ENCODE results near the gene MTERF2.
A peak's percentile ranks its signal among the peaks of the same experiment; 100 is the strongest.

MTERF2 gene

GRCh38 chr12:106987846-106988245 lies 900 bp upstream of the MTERF2 start:
- DNase-seq = no peak

DNA sequence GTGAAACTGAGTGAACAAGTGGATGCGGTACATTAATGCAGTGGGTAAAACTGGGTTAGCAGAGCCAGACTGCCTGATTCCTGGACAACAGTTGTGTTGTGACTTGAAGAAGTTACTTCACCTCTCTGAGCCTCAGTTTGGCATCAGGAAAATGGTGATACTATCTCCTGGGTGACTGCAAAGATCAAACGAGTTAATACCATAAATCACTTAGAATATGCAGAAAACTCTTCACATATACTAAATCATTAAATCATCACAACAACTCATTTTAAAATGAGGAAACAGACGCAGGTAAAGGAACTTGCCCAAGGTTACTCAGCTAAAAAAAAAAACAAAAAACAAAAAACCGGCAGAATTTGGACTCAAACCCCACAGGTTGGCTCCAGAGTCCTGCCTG lies 811 bp downstream of the MTERF2 start:
- DNase-seq = no peak

- no peak for DNase-seq
Observed at GRCh38 chr12:106985479-106985878, 1.5 kb downstream of the MTERF2 start.

GRCh38 chr12:106984588-106985137 lies 2.3 kb downstream of the MTERF2 start:
- no peak for DNase-seq

GRCh38 chr12:106982229-106982628 lies 4.7 kb downstream of the MTERF2 start:
- no peak for DNase-seq

DNA sequence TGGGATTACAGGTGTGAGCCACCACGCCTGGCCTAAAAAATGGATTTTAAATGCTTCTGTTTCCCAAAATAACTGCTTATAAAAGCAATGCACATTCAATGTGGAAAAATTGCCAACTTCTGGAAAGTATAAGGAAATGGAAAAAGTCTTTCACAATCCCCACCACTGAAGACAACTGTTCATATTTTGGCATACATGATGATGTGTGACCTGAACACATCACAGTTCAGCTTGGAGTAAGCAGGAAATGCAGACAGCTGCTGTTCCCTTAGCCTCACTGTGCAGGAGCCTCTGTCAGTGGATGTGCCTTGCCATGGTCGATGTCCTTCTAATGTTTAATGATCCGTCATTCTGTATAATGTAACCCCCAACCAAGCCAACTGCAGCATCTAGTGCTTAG lies 5.2 kb downstream of the MTERF2 start:
- no peak for DNase-seq

- DNase-seq = no peak
Observed at GRCh38 chr12:106980944-106981343, 6.0 kb downstream of the MTERF2 start.

DNA sequence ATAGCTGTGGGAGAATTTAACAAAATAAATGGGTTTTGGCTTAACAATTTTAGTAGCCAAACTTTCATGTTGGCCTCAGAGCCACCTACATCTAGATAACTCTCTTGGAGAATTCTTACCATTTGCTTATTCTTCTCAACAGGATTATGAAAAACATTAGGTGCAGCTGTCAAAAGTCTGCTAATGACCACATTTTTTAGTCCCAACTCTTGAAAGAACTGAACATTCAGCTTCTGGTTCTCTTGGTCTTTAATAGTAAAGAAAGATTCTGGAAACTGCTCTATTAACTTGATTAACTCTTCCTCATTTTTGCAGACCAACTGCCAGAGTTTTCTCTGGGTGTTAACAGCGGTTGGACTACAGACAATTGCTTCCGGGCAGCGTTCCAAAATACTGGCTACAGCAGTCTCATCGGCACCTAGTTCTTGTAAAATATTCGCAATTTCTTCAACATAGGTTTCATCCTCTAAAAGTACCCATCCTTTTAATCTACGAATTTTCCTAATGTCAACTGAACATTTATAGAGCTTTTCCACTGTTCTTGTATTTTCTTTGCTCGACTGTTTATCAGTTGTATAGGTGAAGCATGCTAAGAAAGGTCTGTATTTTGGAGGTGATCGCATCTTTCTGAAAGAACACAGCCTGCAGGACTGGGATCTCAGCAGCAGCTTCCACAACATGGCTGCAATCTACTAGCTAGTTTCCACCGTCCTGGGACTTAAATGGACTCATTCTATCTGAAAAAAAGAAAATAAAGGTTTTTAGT lies 8.7 kb downstream of the MTERF2 start:
- DNase-seq = no peak

GRCh38 chr12:106976668-106977067 lies 10.3 kb downstream of the MTERF2 start:
- DNase-seq = no peak

DNA sequence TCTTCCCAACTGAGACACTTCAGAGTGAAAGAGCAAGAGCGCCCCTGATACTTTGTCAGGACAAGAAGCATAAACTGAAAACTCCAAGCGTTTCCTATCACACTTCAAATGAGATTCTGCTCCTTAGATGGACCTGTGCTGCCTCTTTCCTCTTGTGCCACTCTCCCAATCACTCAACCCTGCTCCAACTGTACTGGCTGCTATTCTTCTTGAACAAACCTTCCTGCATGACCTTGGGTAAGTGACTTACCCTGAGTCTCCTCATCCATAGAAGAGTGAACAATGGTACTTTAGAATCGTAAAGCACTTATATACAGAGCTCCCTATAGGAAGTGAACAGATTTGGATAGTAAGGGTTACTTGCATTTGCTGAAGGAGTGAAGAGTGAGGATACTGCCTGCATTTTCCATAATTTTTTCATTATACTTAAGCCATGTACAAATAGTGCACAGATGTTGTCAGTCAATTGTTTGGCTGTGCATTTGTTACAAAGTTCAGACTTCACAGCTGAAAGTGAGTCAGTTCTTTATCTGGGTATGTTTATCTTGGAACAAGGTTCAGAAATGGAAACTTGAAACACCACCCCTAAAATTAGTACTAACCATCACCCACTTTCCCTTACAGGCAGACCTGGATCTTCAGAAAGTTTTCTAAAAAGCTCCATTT lies 10.8 kb downstream of the MTERF2 start:
- no peak for DNase-seq

DNA sequence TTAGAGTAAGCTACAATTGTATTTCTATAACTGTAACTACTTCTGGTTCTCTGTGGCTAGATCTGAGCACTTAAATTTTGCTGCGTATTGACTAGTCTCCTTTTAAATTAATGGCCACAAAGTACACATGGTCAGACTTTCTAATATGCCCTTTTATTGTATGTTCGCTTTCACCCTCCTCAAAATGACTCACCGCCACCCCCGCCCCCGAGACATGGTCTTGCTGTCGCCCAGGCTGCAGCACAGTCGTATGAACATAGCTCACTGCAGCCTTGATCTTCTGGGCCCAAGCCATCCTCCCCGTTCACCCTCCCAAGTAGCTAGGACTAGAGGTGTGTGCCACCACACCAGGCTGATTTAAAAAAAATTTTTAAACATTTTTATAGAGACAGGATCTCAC lies 11.8 kb downstream of the MTERF2 start:
- DNase-seq = no peak

GRCh38 chr12:106974511-106974910 lies 12.4 kb downstream of the MTERF2 start:
- no peak for DNase-seq

GRCh38 chr12:106973545-106973944 lies 13.4 kb downstream of the MTERF2 start:
- no peak for DNase-seq

DNA sequence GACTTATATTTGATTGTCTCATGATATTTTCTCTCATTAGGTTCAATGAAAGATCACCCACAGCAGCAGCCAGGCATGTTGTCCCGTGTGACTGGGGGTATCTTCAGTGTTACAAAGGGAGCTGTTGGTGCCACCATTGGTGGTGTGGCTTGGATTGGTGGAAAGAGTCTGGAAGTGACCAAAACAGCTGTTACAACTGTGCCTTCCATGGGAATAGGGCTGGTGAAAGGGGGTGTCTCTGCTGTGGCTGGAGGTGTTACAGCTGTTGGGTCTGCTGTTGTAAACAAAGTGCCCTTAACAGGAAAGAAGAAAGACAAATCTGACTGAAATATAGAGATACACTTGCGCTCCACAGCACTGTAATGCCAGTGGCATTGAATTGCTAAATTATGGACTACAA lies 15.9 kb downstream of the MTERF2 start:
- no peak for DNase-seq

- no peak for DNase-seq
Observed at GRCh38 chr12:106964526-106964925, 22.4 kb downstream of the MTERF2 start.

- DNase-seq = no peak
Observed at GRCh38 chr12:106962286-106962685, 24.7 kb downstream of the MTERF2 start.

GRCh38 chr12:106960443-106960842 lies 26.5 kb downstream of the MTERF2 start:
- DNase-seq = no peak

- no peak for DNase-seq
Observed at GRCh38 chr12:106957583-106957982, 29.4 kb downstream of the MTERF2 start.

DNA sequence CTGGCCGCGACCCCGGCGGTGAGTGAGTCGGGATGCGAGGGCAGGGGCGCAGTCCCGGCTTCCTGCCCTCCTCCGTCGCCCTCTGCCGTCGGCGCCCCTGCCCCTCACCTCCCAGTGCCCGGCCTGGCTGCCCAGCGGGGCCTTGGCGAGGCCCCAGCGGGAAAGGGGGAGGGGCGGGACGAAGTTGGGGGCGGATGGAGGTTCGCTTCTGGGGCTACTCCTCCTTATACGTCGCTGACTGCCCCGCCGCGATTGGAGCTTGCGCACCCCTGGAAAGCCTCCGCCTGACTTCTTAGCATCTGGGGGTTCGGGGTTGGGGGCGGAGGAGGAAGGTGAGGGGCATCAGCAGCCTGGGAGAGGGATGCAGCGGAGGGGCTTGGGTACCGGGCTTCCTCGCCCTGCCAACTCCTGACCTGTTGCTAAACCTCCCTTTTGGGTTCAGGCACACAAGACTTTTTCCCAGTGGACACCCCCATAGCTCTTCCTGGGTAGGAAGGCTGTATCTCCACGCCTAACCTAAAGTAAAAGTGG lies 30.8 kb downstream of the MTERF2 start:
- DNase-seq = peak; percentile 33

DNA sequence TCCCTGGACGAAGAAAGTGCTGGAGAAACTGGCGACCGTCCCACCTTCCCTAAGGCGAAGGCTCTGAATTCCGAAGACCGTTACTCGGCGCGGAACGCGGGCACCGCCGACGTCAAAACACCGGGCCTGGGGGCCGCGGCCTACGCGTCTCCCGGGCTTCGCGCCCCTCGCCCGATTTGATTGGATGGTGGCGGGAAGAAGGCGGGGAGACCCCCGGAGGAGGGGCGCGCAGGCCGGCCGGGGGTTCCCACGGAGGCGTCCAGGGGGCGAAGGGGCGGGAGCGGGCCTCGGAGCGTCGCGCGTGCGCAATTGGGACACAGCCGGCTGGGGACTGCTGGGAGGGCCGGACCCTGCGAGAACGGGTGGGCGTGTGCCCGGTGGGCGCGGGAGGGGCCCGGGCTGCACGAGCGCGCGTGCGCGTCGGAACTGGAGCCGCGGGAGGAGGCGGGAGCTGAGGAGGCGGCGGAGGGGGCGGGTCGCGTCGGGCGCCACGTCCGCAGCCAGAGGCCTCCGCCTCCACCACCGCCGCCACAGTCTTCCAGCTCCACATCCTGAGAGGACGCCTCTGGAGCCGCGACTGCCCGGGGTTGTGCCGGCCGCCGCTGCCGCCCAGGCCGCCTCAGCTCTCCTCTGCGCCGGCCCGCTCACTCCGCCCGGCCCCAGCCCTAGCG lies 31.4 kb downstream of the MTERF2 start, which contains the start of gene TMEM263:
Gene TMEM263 (plus strand): TSS at position 531 of the 671 bp plus-strand sequence. CDS start 11,210 bp downstream, outside the sequence.
- peak; percentile 87 for DNase-seq

DNA sequence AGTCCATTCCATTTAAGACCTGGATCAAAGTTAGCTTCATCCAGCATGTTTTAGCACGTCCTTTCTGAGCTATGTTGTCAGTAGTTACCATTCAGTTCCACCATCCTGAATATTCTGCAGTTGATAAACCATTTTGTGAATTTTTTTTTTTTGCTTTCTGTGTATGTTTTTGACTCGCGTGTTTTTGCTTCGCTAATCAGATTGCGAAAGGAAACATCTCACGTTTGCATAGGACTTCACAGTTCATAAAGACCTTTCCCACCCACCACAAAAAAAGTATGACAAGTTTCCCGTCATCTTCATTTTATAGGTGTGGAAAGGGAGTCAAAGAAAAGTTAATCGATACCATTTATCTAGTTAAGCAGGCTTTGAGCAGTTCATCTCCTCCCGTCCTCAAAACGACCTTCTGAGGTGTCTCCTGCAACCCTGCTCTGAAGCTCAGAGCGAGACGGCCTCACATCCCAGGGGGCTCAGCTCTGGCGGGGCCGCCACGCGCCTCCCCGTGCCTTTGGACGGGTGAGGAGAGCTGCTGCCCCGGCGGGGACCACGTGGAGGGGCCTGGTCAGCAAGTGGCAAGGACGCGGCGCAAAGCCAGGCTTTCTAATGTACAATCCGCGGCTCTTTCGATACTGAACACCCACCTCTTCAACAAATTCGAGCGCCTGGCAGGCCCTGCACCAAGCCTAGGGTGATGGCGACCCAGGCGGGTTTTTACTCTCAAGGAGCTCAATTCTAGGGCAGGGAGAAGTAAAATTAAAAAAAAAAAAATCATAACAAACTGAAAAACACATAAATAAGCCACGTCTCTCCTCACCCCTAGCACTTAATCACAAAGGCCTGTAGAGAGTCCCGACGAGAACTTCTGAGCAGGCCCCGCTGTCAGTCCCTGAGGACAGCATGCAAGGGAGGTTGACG lies 32.2 kb downstream of the MTERF2 start:
- no peak for DNase-seq
